ENCODE results near the gene SGSM2.
A peak's percentile ranks its signal among the peaks of the same experiment; 100 is the strongest.

SGSM2 gene

DNA sequence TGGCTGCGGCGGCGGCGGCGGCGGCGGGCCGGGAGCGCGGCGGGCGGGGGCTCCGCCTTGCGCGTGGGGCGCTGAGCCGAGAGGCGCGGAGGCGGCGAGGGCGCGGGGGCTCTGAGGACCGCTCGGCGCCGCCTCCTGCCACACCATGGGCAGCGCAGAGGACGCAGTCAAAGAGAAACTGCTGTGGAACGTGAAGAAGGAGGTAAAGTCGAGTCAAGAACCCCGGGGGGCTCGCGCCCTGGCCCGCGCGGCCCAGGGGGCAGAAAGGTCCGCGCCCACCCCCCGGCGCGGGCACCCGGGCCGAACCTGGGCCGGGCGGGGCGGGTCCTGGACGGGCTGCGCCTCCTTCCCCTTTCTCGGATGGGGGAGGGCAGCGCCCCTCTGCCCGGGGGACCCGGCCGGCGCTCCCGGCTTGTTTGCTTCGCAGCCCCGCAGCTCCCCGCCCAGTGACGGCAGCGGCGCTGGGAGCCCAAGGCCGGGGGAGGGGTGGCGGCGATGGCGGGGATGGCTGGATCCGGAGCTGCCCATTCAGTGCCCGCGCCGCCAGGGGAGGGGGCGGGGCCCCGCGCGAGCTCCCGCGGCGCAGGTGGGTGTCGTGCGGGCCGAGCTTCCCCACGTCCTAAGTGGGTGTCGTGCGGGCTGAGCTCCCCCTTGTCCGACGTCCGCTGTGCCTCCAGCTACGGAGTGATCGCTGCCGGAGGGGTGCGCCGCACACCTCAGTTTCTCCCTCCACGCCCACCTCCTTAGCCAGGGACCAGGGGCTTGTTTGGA is 428 bp downstream of the SGSM2 start:
- no peak for FAIRE-seq

DNA sequence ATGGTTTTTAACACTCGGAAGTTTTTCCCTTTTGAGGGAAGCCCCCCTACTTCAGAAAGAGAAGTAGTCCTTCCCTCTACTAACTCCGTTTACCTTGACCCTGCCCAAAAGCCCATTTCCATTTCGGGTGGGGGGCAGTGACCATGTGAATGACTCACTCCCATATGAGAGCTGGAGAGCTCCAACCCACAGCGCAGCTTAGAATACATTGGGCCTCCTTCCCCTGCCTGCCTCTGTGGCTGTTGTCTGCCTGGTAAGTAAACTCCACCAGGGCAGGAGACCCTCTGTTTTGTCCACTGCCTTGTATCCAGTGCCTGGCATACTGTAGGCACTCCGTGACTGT is 985 bp downstream of the SGSM2 start:
- no peak for FAIRE-seq

DNA sequence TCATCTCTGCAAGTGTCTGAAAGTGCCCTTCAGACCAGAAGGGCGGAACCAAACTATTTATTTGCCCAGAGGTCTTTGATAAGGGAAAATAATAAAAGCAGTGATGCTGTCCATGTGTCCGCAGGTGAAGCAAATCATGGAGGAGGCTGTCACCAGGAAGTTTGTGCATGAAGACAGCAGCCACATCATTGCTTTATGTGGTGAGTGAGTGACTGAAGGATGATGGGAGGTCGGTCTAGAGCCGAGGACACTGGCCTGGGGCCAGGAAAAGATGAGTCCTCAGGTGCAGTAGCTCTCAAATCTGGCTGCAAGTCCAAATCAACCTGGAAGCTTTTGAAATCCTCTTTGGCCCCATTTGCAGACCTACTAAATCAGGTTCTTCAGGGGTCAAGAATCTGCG is 6.1 kb downstream of the SGSM2 start:
- FAIRE-seq, result no peak

DNA sequence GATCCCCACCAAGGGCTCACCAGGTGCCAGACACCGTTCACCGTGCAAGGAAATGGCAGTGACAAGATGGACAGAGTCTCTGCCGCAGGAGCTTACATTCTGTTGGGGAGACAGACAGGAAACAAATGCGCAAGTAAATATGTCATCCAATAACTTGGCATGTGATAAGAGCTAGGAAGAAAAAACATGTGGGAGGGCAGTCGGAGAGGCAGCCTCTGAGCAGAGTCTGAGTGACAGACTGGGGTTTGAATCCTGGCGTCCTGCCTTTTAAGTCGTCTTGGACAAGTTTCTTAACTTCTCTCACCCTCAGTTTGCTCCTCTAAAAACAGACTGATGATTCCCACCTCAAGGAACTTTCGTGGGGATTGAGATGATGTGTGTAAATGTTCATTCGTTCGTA is 7.2 kb downstream of the SGSM2 start:
- FAIRE-seq, result no peak

DNA sequence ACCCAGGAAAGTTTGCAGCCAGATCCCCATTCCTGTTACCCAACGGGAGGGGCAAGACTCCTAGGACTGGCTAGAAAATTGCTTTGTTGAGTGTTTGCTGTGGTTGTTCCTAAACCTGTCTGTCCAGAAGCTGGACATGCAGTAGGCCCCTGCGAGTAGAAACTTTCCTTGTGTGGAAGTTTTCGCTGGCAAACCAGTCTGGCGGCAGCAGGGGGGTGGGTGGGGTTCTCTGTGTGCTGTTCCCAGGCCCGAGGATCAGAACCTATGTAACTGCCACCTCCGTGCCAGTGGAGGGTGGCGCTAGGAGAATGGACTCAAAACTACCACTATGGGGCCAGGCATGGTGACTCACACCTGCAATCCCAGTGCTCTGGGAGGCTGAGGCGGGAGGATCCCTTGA is 9.2 kb downstream of the SGSM2 start:
- no peak for FAIRE-seq

DNA sequence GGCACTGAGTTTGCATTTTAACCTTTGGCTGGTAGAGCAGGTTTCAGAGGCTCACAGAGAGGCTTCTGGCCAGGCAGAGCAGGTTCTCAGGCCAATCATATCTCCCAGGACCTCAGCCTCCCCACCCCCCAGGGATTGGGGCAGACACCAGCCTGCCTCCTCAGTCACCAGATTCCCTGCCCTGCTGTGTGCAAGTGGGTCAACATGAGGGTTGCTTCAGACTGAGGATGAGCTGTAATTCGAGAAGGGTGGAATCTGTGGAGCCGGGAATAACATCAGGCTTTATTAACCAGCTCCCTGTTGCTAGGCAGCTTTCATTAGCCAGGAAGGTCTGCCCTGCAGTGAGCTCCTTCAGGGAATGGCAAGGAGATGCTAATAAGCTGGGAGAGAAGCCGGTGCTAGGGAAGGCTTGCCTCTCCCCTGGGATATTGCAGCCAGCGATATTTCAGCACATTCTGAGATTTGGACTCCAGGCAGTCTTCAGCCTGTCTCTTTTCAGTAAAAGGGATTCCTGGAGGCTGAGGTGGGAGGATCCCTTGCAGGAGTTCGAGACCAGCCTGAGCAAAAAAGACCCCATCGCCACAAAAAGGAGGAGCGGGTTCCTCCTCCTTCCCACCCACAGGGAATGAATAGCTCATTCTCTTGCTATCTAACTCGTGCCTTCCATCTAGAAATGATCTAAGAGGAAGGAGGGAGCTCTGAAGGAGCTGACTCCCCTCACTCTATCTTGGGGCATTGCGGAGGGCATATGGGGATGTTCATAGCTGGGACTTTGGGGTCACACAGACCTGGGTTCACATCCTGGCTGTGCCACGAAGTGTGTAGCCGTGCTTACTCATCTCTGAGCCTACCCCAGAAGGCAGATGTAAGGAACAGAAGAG is 10.7 kb downstream of the SGSM2 start:
- peak; percentile 37 for FAIRE-seq

DNA sequence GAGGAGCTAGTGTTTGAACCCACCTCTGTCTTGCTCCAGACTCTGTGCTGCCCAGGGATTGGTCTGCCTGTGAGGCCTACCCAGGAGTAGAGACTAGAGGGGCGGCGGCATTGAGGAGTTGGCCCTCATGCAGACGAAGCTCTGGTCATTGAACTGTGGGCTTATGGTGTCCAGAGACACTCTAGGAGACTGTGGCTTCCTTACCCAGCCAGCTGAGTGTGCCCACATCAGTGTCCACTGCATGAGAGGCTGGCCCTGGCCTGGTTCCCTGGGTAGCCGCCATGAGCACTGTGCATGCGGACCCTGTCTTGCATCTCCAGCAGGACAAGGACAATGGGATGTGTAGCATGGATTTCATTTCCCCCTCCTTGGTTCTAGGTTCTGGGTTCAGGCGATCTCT is 14.0 kb downstream of the SGSM2 start:
- no peak for FAIRE-seq

DNA sequence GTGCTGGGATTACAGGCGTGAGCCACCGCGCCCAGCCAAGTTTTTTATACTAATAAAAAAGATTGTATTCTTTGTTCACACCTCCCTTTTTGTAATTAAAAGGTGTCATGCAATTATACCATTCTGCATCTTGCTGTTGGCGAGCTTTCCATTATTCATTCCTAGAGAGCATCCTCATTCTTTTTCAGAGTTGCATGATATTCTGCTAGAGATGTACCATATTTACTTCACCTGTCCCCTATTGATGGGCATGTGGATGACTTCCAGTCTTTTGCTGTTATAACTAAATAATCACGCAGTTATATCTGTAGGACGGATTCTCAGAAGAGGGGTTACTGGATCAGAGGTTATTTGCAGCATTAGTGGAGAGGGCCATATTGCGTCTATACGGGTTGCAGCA is 17.0 kb downstream of the SGSM2 start:
- no peak for FAIRE-seq

DNA sequence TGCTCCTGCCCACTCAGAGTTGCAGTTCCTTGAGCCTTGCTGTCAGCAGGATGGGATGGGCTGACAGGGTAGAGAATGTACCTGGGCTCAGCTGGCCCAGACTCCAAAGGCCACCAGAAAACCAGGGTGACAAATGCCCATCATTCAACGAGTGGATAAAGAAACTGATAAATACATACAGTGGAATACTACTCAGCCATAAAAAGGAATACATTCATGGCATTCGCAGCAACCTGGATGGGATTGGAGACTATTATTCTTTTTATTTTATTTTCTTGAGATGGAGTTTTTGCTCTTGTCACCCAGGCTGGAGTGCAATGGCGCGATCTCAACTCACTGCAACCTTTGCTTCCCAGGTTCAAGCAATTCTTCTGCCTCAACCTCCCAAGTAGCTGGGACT is 19.9 kb downstream of the SGSM2 start:
- no peak for FAIRE-seq

DNA sequence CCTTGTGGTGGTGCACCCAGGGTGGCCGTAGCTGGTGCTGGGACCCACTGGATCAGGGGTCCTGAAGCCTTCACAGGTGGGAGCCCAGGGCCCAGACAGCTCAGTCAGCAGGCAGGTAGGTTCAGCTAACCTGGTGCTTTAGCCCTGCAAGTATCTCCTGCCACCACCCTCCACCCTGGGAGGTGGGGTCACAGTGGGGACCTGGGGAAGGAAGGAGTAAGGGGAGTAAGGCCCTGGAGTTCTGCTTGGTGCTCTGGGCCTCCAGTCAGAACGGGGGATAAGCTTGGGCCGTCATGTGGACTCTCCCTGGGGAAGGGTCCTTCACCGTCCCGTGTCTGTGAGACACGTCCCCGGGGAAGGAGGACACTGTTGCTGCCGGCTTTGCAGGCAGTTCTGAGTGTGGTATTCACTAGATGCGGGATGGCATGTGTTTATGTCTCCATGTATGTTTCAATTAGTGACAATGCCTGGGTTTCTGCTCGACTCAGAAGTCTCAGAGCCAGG is 20.7 kb downstream of the SGSM2 start:
- FAIRE-seq, result no peak

DNA sequence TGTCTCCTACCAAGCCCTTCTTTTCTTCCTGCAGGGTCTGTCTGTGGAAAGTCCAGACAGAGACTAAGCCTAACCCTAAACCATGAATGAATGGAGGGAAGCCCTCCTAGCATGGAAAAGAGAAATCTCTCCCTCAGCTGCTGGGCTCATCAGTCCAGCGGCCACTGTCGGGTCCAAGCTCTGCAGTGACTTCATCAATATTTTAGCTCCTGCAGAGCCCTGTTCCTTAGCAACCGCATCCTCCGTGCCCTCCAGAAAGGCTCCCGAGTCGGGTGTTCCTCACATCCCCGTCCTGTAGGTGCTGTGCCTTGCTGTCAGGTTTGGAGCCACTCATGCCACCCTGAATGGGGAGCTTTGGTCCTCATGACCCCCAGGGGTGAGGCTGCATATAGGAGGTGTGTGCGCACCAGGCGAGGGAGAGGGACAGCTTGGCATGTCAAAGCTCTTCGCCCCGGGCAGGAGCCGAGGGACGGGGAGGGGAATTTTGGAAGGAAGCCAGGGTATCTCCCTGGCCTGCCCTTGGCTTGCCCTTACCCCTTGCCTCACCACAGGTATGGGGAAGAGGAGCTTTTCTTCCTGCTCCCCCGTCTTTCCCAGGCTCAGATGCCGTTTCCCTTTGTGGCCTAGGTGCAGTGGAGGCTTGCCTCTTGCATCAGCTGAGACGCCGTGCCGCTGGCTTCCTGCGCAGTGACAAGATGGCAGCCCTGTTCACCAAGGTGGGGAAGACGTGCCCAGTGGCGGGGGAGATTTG is 23.9 kb downstream of the SGSM2 start:
- no peak for FAIRE-seq

DNA sequence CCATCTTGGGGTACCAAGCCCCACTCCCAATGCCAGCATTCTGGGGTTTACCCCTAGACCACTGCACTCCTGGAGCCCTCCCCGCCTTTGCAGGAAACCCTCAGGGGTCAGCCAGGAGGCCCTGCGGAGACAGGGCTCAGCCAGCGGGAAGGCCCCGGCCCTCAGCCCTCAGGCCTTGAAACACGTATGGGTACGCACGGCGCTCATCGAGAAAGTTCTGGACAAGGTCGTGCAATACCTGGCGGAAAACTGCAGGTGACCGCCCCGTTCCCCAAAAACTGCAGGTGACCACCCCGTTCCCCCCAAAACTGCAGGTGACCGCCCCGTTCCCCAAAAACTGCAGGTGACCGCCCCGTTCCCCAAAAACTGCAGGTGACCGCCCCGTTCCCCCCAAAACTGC is 24.7 kb downstream of the SGSM2 start:
- FAIRE-seq, result no peak

DNA sequence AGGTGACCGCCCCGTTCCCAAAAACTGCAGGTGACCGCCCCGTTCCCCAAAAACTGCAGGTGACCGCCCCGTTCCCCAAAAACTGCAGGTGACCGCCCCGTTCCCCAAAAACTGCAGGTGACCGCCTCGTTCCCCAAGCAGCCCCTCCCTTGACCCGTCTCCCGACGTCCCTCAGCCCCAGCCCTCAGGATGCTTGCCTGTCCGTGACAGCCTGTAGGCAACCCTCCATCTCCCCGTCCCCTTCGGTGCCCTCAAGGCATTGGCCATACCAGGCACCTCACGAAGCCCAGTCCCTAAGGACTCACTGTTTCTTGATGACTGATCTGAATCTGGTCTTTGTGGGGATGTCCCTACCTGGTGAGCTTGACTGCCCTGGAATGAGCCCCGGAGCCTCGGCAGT is 25.1 kb downstream of the SGSM2 start:
- FAIRE-seq, result no peak

DNA sequence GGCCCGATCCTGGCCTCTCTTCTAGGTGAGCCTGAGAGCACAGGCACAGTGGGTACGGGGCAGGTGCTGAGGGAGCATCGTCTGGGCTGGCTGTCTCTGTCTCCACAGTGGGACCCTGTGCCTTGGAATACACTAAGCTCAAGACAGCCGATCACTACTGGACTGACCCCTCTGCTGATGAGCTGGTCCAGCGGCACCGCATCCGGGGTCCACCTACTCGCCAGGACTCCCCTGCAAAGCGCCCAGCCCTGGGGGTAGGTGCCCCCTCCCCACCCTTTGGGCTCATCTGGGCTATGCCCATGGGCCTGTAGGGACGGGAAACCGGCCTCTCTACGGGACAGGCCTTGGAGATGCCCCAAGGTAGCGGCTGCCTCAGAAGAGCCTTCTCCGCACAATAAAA is 25.6 kb downstream of the SGSM2 start:
- FAIRE-seq, result no peak

DNA sequence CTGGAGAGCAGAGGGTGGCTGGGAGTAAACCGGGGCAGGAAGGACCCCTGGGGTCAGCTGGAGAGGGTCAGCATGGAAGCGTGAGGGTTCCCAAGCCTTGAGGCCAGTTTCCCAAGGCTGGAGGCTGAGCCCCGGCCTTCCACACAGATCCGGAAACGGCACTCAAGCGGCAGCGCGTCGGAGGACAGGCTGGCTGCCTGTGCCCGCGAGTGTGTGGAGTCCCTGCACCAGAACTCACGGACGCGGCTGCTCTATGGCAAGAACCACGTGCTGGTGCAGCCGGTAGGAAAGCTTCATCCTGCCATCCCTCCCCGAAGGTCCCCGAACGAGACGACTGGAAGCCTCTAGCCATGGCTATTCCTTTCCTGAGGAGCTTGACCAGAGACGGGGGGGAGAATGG is 26.0 kb downstream of the SGSM2 start:
- no peak for FAIRE-seq

DNA sequence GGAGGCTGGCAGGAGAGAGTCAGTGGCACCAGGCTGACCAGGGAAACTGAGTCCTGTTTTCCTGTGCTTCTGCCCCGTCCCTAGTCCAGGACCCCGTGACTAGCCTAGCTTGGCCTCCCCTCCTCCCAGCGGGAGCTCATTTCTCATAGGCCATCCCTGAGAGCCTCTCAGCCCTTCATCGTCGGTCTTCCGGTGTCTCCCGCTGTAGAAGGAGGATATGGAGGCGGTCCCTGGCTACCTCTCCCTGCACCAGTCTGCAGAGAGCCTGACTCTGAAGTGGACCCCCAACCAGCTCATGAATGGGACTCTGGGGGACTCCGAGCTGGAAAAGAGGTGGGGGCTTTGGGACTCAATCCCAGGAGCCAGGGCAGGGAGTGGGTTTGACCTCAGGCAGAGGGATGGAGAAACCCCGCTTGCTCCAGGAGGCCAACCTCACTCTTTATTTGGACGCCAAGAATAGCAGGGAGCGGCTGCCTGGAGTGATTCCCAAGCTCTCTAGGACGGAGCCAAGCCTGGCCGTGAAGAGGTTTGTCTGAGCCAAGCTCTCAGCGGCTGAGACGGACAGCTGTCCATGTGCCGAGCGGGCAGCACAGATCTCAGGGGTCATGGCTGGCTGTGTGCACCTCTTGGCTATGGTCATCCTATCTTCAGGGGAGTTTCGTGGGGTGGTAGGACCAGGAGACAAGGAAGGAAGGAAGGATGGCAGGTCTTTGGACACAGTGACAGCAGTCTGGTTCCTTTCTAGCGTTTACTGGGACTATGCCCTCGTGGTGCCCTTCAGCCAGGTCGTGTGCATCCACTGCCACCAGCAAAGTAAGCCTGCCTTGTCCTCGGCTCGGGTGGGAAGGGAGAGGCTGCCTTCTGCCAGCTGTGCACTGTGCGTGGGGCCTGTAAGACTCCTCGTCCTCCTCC is 26.8 kb downstream of the SGSM2 start:
- no peak for FAIRE-seq

DNA sequence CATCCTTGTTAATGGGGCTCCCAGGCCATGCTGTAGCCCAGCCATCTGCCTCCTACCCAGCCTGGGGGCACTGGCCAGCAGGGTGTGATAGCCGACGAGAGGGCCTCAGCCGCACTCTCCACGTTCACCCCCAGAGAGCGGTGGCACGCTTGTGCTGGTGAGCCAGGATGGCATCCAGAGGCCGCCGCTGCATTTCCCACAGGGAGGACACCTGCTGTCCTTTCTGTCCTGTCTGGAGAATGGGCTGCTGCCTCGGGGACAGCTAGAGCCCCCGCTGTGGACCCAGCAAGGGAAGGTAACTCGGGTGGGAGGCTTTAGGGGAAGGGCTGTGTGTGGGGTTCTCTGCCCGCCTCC is 27.4 kb downstream of the SGSM2 start:
- FAIRE-seq, result no peak

DNA sequence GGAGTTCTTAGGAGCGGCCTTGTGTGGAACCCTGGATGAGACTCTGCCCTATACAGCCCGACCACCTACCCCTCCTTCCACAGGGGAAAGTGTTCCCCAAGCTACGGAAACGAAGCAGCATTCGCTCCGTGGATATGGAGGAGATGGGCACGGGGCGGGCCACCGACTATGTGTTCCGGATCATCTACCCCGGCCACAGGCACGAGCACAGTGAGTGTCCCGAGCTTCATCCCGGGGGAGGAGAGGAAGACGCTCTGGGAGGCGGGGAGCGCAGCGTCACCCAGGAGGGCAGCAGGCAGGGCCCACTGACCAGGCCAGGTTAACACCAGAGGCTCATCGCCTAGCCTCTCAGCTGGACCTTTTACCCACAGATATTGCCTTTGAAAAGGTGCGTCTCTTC is 27.8 kb downstream of the SGSM2 start:
- FAIRE-seq, result no peak

DNA sequence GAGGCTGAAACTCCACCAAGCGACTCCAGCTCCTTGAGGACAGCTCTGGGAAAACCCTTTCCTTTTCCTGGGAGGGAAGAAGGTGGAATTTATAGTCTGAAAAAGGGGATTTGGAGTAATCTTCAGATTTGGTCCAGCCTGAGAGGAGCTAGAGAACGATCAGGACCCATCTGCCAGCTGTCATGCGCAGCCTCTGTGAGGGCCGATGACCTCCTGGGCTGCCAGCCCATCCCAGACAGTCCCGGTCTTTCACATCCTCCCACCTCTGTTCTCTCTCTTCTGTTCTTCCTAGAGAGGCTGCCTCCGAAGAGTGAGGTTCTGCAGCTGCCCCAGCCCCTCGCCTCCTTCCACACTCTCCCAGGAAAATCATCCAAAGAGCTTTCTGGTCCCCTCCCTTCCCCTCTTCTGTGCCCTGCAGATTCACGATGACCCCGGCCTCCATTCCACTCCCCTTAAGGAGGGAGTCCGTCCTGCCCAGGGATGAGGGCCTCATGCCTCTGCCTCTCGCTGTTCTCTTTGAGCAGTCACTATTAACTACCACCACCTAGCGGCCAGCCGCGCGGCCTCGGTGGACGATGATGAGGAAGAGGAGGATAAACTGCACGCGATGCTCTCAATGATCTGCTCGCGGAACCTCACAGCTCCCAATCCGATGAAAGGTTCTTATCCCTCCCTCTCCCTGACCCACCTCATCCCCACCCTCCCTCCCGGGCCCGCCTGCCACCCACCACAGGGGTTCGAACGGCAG is 29.6 kb downstream of the SGSM2 start:
- FAIRE-seq, result no peak

DNA sequence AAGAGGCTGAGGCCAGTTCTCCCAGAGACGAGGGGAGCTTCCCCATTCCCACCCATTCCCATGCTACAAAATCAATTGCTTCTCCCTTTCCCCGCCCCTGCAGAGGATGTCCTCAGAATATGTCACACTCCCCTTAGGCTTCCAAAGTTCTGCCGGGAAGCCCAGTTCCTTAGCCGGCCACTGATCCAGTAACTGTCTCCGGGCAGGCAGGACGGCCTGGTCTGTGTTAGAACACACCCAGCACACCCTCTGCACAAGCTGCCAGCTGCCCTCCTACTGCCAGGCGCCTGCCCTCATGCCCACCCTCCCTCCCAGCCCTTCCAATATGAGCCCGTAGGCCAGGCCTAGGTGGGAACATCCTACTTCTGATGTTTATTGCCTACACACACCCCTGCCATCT is 31.1 kb downstream of the SGSM2 start:
- no peak for FAIRE-seq

DNA sequence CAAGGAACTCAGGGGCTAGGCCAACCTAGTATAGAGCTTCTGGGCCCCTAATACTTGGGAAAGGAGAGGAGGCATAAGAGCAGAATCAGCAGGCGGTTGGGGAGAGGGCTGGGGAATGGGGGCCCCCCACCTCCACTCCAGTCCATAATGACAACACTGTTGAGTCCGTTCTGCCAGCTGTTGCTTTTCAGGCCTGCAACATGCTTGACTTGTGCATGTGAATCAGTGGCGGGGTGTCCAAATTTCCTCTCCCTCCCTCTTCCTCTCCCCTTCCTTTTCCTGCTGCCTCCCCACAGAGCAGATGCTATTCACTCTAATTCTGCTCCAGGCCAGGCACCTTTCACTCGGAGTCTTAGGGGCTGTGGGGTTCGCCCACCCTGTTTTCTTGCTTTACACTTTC is 31.7 kb downstream of the SGSM2 start:
- no peak for FAIRE-seq

Measured in G401.6 (cell line).